Muscle layer of duodenum (tissue), 2 donors: ENCODE results near the gene KIAA1217.
A peak's percentile ranks its signal among the peaks of the same experiment; 100 is the strongest.

Experiments used
- H3K27ac ChIP-seq: one replicate; pipeline ENCODE4 v1.7.0; 2013; ENCODE audit warnings: mild to moderate bottlenecking, low read length
- H3K27me3 ChIP-seq: one replicate; pipeline ENCODE4 v1.7.0; 2013; ENCODE audit warnings: low read depth, mild to moderate bottlenecking, control low read depth, low read length
- H3K36me3 ChIP-seq, 2 donors: one replicate each; pipeline ENCODE4 v1.7.0; 2013; ENCODE audit warnings: low read length in 2 of 2, control low read depth in 1 of 2, mild to moderate bottlenecking in 1 of 2; ENCODE audit not compliant: insufficient read depth in 2 of 2, control insufficient read depth in 1 of 2
- H3K4me1 ChIP-seq, 2 donors: one replicate each; pipeline ENCODE4 v1.7.0; 2013; ENCODE audit warnings: low read length in 2 of 2, mild to moderate bottlenecking in 2 of 2, control low read depth in 1 of 2, moderate library complexity in 1 of 2; ENCODE audit not compliant: insufficient read depth in 2 of 2, control insufficient read depth in 1 of 2
- H3K4me3 ChIP-seq, 2 donors: one replicate each; pipeline ENCODE4 v1.7.0; 2013; ENCODE audit warnings: low read length in 2 of 2, low read depth in 1 of 2, mild to moderate bottlenecking in 1 of 2
- H3K9me3 ChIP-seq, 2 donors: one replicate each; pipeline ENCODE4 v1.7.0; 2013; ENCODE audit warnings: low read length in 2 of 2, control low read depth in 1 of 2, mild to moderate bottlenecking in 1 of 2; ENCODE audit not compliant: control insufficient read depth in 1 of 2
- donor health status: healthy.

Gene KIAA1217, protein sequence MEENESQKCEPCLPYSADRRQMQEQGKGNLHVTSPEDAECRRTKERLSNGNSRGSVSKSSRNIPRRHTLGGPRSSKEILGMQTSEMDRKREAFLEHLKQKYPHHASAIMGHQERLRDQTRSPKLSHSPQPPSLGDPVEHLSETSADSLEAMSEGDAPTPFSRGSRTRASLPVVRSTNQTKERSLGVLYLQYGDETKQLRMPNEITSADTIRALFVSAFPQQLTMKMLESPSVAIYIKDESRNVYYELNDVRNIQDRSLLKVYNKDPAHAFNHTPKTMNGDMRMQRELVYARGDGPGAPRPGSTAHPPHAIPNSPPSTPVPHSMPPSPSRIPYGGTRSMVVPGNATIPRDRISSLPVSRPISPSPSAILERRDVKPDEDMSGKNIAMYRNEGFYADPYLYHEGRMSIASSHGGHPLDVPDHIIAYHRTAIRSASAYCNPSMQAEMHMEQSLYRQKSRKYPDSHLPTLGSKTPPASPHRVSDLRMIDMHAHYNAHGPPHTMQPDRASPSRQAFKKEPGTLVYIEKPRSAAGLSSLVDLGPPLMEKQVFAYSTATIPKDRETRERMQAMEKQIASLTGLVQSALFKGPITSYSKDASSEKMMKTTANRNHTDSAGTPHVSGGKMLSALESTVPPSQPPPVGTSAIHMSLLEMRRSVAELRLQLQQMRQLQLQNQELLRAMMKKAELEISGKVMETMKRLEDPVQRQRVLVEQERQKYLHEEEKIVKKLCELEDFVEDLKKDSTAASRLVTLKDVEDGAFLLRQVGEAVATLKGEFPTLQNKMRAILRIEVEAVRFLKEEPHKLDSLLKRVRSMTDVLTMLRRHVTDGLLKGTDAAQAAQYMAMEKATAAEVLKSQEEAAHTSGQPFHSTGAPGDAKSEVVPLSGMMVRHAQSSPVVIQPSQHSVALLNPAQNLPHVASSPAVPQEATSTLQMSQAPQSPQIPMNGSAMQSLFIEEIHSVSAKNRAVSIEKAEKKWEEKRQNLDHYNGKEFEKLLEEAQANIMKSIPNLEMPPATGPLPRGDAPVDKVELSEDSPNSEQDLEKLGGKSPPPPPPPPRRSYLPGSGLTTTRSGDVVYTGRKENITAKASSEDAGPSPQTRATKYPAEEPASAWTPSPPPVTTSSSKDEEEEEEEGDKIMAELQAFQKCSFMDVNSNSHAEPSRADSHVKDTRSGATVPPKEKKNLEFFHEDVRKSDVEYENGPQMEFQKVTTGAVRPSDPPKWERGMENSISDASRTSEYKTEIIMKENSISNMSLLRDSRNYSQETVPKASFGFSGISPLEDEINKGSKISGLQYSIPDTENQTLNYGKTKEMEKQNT (N-terminal part only)

DNA sequence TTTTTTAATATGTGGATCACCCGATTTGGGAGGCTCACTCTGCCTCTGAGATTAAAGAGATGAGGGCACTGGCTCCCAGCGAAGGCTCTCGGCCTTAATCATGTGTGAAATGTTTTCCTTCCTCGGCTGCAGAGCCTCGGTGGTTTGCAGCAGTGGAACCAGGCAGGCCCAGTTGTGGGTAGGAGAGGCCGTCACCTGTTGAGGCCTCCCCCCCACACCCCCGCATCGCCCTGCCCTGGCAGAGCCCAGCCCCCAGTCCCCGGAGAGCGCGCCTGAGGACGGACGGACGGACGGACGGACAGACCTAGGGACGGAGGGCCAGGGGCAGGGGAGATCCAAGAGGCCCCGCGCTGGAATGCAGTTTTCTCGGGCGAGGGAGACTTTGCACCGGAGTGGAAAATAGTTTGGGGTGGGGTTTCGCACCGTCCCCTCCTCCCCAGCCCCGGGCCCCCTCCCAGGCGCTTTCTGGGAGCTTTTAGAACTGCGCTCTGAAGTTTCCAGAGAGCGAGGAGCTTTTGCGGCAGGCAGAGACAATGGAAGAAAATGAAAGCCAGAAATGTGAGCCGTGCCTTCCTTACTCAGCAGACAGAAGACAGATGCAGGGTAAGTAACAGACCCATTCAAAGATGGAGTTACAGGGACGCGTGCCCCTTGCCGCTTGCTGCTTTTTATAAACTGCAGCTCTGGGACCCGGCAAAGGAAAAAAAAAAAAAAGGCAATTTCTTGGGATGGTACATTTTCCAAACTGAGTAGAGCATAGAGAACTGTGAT lies at the start of gene KIAA1217:
KIAA1217 (plus strand) TSS at position 478 of the 771 bp plus-strand sequence; CDS start at position 534, 56 bp downstream.
- Histone ChIP-seq H3K4me1 (peaks cover 5 to 10% of the 10 kb centered on the region in 2 donors), H3K36me3 (no peaks in the 10 kb centered on the region), H3K27me3 (no peaks in the 10 kb centered on the region), H3K4me3 (peak within 1 kb of the TSS; percentile 73 to 77), H3K9me3 (no peaks in the 10 kb centered on the region), H3K27ac (peak within 1 kb of the TSS; percentile 80)

DNA sequence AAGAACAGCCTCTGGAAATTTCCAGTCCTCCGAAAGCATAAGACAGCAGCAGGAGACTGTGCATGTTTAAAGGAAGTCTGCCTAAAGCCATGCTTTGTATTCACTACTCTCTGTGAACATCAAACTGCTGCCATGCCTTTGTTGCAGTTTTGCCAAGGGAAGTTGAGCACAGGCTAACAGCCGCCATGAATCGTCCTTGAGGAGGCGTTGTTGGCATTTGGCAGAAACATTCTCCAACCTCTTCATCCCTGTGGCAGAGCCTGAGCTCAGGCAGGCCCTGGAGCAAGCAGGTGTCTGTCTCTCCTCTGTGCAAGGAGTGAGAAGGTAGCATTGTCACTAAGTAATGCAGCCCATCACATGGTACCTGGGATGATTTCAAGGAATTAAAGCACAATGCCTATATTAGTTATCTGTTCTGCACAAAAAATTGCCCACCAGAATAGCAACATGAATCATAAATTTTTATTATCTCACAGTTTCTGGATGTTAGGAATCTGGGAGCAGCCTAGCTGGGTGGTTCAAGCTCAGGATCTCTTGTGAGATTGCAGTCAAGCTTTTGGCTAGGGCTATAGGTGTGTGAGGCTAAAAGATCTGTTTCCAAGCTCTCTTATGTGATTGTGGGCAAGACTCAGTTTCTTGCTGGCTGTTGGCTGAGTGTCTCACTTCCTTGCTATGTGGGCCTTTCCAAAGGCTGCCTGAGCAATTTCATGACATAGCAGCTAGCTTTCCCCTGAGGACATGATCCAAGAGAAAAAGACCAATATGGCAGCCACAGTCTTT lies 46.5 kb upstream of the KIAA1217 start:
- Histone ChIP-seq H3K9me3 (peaks cover 3 to 6% of the 10 kb centered on the region in 2 donors), H3K27me3 (no peaks in the 10 kb centered on the region), H3K4me3 (no peak overlapping the region), H3K36me3 (no peaks in the 10 kb centered on the region), H3K4me1 (no peaks in the 10 kb centered on the region), H3K27ac (no peak overlapping the region)

- H3K27ac ChIP-seq: no peak overlapping the region
- no peaks in the 10 kb centered on the region for H3K4me1 ChIP-seq
- no peak overlapping the region for H3K4me3 ChIP-seq
- no peaks in the 10 kb centered on the region for H3K36me3 ChIP-seq
- H3K27me3 ChIP-seq: no peaks in the 10 kb centered on the region
- H3K9me3 ChIP-seq: no peaks in the 10 kb centered on the region
Observed at GRCh38 chr10:24163485-24163884, 45.5 kb upstream of the KIAA1217 start.

GRCh38 chr10:24168258-24169170 lies 40.4 kb upstream of the KIAA1217 start:
- Histone ChIP-seq H3K4me1 (no peaks in the 10 kb centered on the region), H3K27ac (no peak overlapping the region), H3K9me3 (no peaks in the 10 kb centered on the region), H3K4me3 (no peak overlapping the region), H3K27me3 (no peaks in the 10 kb centered on the region), H3K36me3 (no peaks in the 10 kb centered on the region)

DNA sequence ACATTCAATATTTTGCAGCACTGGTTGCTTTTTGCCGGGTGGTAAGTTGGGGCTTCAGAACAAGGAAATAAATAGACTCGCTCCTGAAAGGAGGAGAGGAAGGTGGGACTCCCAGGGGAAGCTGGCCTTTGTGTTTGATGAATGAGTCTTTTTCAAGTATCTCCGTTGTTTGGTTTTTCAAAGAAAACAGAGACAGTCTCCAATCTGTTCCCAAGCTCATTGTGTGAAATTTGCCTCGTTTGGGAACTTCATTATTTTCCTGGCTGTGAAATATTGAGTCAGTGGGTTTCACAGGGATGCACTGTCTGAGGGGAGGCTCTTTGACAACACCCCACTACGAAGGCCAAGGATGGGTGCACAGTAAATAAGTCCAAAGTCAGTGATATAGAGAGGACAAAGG lies 38.7 kb upstream of the KIAA1217 start:
- Histone ChIP-seq H3K9me3 (no peaks in the 10 kb centered on the region), H3K36me3 (no peaks in the 10 kb centered on the region), H3K4me3 (no peak overlapping the region), H3K4me1 (no peaks in the 10 kb centered on the region), H3K27me3 (no peaks in the 10 kb centered on the region), H3K27ac (no peak overlapping the region)

DNA sequence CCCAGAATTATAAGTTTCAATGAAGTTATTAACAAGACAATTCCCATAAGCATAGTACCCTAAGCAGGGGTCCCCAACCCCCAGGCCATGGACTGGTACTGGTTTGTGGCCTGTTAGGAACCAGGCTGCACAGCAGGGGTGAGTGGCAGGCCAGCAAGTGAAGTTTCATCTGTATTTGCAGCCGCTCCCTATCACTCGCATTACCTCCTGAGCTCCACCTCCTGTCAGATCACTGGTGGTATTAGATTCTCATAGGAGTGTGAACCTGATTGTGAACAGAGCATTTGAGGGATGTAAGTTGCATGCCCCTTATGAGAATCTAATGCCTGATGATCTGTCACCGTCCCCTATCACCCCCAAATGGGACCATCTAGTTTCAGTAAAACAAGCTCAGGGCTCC lies 36.0 kb upstream of the KIAA1217 start:
- Histone ChIP-seq H3K36me3 (no peaks in the 10 kb centered on the region), H3K4me3 (no peak overlapping the region), H3K4me1 (no peaks in the 10 kb centered on the region), H3K27me3 (no peaks in the 10 kb centered on the region), H3K27ac (no peak overlapping the region), H3K9me3 (peaks cover 0 to 4% of the 10 kb centered on the region in 2 donors)

GRCh38 chr10:24174014-24174413 lies 34.9 kb upstream of the KIAA1217 start:
- H3K27ac ChIP-seq: no peak overlapping the region
- H3K27me3 ChIP-seq: no peaks in the 10 kb centered on the region
- no peaks in the 10 kb centered on the region for H3K4me1 ChIP-seq
- peaks cover 0 to 5% of the 10 kb centered on the region in 2 donors for H3K9me3 ChIP-seq
- no peak overlapping the region for H3K4me3 ChIP-seq
- H3K36me3 ChIP-seq: no peaks in the 10 kb centered on the region

- Histone ChIP-seq H3K4me3 (no peak overlapping the region), H3K4me1 (no peaks in the 10 kb centered on the region), H3K36me3 (no peaks in the 10 kb centered on the region), H3K9me3 (peaks cover 0 to 8% of the 10 kb centered on the region in 2 donors), H3K27me3 (no peaks in the 10 kb centered on the region), H3K27ac (no peak overlapping the region)
Observed at GRCh38 chr10:24176658-24177057, 32.3 kb upstream of the KIAA1217 start.

- Histone ChIP-seq H3K27me3 (no peaks in the 10 kb centered on the region), H3K9me3 (peaks cover 0 to 8% of the 10 kb centered on the region in 2 donors), H3K4me1 (no peaks in the 10 kb centered on the region), H3K4me3 (no peak overlapping the region), H3K27ac (no peak overlapping the region), H3K36me3 (no peaks in the 10 kb centered on the region)
Observed at GRCh38 chr10:24177636-24178035, 31.3 kb upstream of the KIAA1217 start.
